H1 (cell line): ENCODE data around the gene FBXL14. TPM values are rescaled to one million over a fixed set of nuclear protein-coding genes. Genes with fewer than 3 reads are reported as not detected.

Source experiments
- CTCF ChIA-PET: fragments of 300-600 bp; sonication (Branson Sonifier 250); formaldehyde crosslinking; loops from one replicate; lab custom pipeline; 2021; ENCODE audit not compliant: partially characterized antibody; lab: Charles Lee
- POLR2A ChIA-PET: fragments of 300-600 bp; sonication (Branson Sonifier 250); formaldehyde crosslinking; loops from one replicate; lab custom pipeline; 2021; ENCODE audit warnings: inconsistent platforms; ENCODE audit not compliant: partially characterized antibody; lab: Charles Lee
- DNase-seq, 2 experiments: peaks; one replicate each; pipeline versions ENCODE4 v3.0.0 to v3.0.0-alpha.2; 2010 to 2022; ENCODE audit warnings: low spot score in 2 of 2, low read depth in 1 of 2, mixed read lengths in 1 of 2
- FAIRE-seq: peaks from 2 replicates; lab custom pipeline; 2011; peaks lifted over from hg19 to GRCh38; lab: Jason Lieb, UNC
- H2AFZ ChIP-seq: 2 replicates; pipeline ENCODE4 v1.8.1; 2012; ENCODE audit warnings: low read length, inconsistent platforms
- H2AK5ac ChIP-seq: 2 replicates; pipeline ENCODE4 v1.6.1; 2013; ENCODE audit warnings: low read depth, low read length
- H2BK120ac ChIP-seq: replicated peaks from 2 replicates; pipeline ENCODE3; 2013; ENCODE audit warnings: low read depth, low read length, inconsistent platforms
- H2BK12ac ChIP-seq: 2 replicates; pipeline ENCODE4 v1.6.1; 2013; ENCODE audit warnings: low read depth, low read length
- H2BK15ac ChIP-seq: 2 replicates; pipeline ENCODE4 v1.6.1; 2013; ENCODE audit warnings: low read length
- H2BK20ac ChIP-seq: 2 replicates; pipeline ENCODE4 v1.6.1; 2013; ENCODE audit warnings: low read length
- H2BK5ac ChIP-seq: 2 replicates; pipeline ENCODE4 v1.6.1; 2013; ENCODE audit warnings: low read depth, low read length
- H3K14ac ChIP-seq: 2 replicates; pipeline ENCODE4 v1.6.1; 2013; ENCODE audit warnings: inconsistent platforms; ENCODE audit not compliant: insufficient read length
- H3K18ac ChIP-seq: 2 replicates; pipeline ENCODE4 v1.6.1; 2013; ENCODE audit warnings: low read length; ENCODE audit errors: extremely low read depth
- H3K23ac ChIP-seq: 2 replicates; pipeline ENCODE4 v1.6.1; 2013; ENCODE audit warnings: inconsistent platforms; ENCODE audit not compliant: insufficient read length
- H3K23me2 ChIP-seq: 2 replicates; pipeline ENCODE4 v1.6.1; 2013; ENCODE audit warnings: low read depth, low read length
- H3K27ac ChIP-seq: 2 replicates; pipeline ENCODE4 v1.6.1; 2011; ENCODE audit warnings: low read depth, low read length, inconsistent platforms
- H3K27me3 ChIP-seq, 4 experiments: replicated peaks in 1 of 4; 1 replicate in 1 of 4; 2 replicates in 3 of 4; pipeline versions ENCODE4 v1.6.1 to v1.8.1; 2011 to 2013; ENCODE audit warnings: low read length in 3 of 4, mild to moderate bottlenecking in 3 of 4, inconsistent platforms in 2 of 4, mixed read lengths in 2 of 4, moderate library complexity in 1 of 4; ENCODE audit not compliant: control insufficient read depth in 3 of 4, insufficient read depth in 3 of 4; ENCODE audit errors: extremely low read depth in 1 of 4
- H3K36me3 ChIP-seq, 4 experiments: 2 replicates each; pipeline versions ENCODE4 v1.6.1 to v1.8.1; 2011 to 2013; ENCODE audit warnings: mild to moderate bottlenecking in 4 of 4, low read length in 3 of 4, moderate library complexity in 2 of 4, control low read depth in 1 of 4, inconsistent platforms in 1 of 4; ENCODE audit not compliant: insufficient read depth in 4 of 4, control insufficient read depth in 2 of 4
- H3K4ac ChIP-seq: replicated peaks from 2 replicates; pipeline ENCODE3; 2013; ENCODE audit warnings: low read length, low read depth, mixed read lengths, inconsistent platforms; ENCODE audit not compliant: insufficient read length
- H3K4me1 ChIP-seq, 4 experiments: replicated peaks in 1 of 4; 1 replicate in 1 of 4; 2 replicates in 3 of 4; pipeline versions ENCODE4 v1.6.1 to v1.8.1; 2011 to 2013; ENCODE audit warnings: low read length in 3 of 4, inconsistent platforms in 2 of 4, mixed read lengths in 1 of 4; ENCODE audit not compliant: insufficient read depth in 4 of 4, control insufficient read depth in 3 of 4
- H3K4me2 ChIP-seq, 2 experiments: 2 replicates each; pipeline versions ENCODE4 v1.6.1 to v1.8.1; 2011 to 2013; ENCODE audit warnings: low read depth in 2 of 2, low read length in 2 of 2, control low read depth in 1 of 2, inconsistent platforms in 1 of 2, mild to moderate bottlenecking in 1 of 2; ENCODE audit not compliant: insufficient read depth in 1 of 2
- H3K4me3 ChIP-seq, 4 experiments: fragments of 200-600, 300-600 bp in 1 of 4; sonication (generic), shearing (Covaris generic), sonication (Bioruptor Twin) in 1 of 4; 2 replicates each; pipeline versions ENCODE4 v1.5.1 to v1.8.1; 2011 to 2016; ENCODE audit warnings: low read length in 4 of 4, low read depth in 3 of 4, control low read depth in 2 of 4, inconsistent platforms in 2 of 4, mild to moderate bottlenecking in 2 of 4, mixed read lengths in 1 of 4, moderate library complexity in 1 of 4; ENCODE audit not compliant: insufficient read depth in 2 of 4; ENCODE audit errors: extremely low read depth in 1 of 4
- H3K56ac ChIP-seq: replicated peaks from 2 replicates; pipeline ENCODE3; 2013; ENCODE audit warnings: low read depth, mild to moderate bottlenecking, mixed read lengths, low read length, inconsistent platforms; ENCODE audit not compliant: insufficient read length
- H3K79me1 ChIP-seq: 2 replicates; pipeline ENCODE4 v1.6.1; 2013; ENCODE audit warnings: low read depth, low read length, control low read depth
- H3K79me2 ChIP-seq, 2 experiments: 2 replicates each; pipeline versions ENCODE4 v1.6.1 to v1.8.1; 2012 to 2013; ENCODE audit warnings: low read length in 2 of 2, mild to moderate bottlenecking in 2 of 2, inconsistent platforms in 1 of 2; ENCODE audit not compliant: insufficient read depth in 2 of 2, control insufficient read depth in 1 of 2
- H3K9ac ChIP-seq, 4 experiments: replicated peaks in 1 of 4; 1 replicate in 1 of 4; 2 replicates in 3 of 4; pipeline versions ENCODE4 v1.6.1 to v1.8.1; 2011 to 2013; ENCODE audit warnings: low read depth in 3 of 4, low read length in 3 of 4, control low read depth in 2 of 4, mild to moderate bottlenecking in 2 of 4, moderate library complexity in 2 of 4, inconsistent platforms in 1 of 4; ENCODE audit errors: extremely low read depth in 1 of 4
- H3K9me3 ChIP-seq, 2 experiments: 2 replicates each; pipeline versions ENCODE4 v1.6.1 to v1.8.1; 2012 to 2013; ENCODE audit warnings: mild to moderate bottlenecking in 2 of 2, moderate library complexity in 2 of 2, control low read depth in 1 of 2, inconsistent platforms in 1 of 2, low read depth in 1 of 2, low read length in 1 of 2, mixed read lengths in 1 of 2; ENCODE audit not compliant: insufficient read depth in 2 of 2
- H4K20me1 ChIP-seq, 2 experiments: replicated peaks in 1 of 2; 2 replicates each; pipeline versions ENCODE3 to v1.8.1; 2011 to 2013; ENCODE audit warnings: inconsistent platforms in 2 of 2, low read length in 2 of 2, mild to moderate bottlenecking in 1 of 2; ENCODE audit not compliant: insufficient read depth in 2 of 2, control insufficient read depth in 1 of 2
- H4K5ac ChIP-seq: 2 replicates; pipeline ENCODE4 v1.6.1; 2013; ENCODE audit warnings: low read length, low read depth, mixed read lengths, inconsistent platforms; ENCODE audit not compliant: insufficient read length
- H4K8ac ChIP-seq: 2 replicates; pipeline ENCODE4 v1.8.0; 2013; ENCODE audit warnings: mild to moderate bottlenecking, moderate library complexity, low read length, inconsistent platforms; ENCODE audit not compliant: insufficient read depth; ENCODE audit errors: extremely low read depth
- H4K91ac ChIP-seq: replicated peaks from 2 replicates; pipeline ENCODE3; 2013; ENCODE audit warnings: low read length, mixed read lengths, inconsistent platforms; ENCODE audit not compliant: insufficient read length
- SP2 ChIP-seq: IDR thresholded peaks from 2 replicates; pipeline ENCODE4 v1.6.1; 2012; ENCODE audit warnings: mild to moderate bottlenecking, low read length, inconsistent platforms
- WGBS, 2 experiments: shearing (Covaris generic) in 1 of 2; methylation state at CpG; one replicate each; pipeline versions ENCODE4 v1.1.6 to v1.1.7; 2013 to 2015; ENCODE audit warnings: low lambda C conversion rate in 2 of 2, mixed read lengths in 2 of 2, inconsistent platforms in 1 of 2, low coverage in 1 of 2, missing lambda C conversion rate in 1 of 2; ENCODE audit not compliant: insufficient replicate concordance in 2 of 2, insufficient coverage in 1 of 2, insufficient read length in 1 of 2; ENCODE audit errors: extremely low coverage in 1 of 2, missing lambda C conversion rate in 1 of 2; 5-methylcytosine and 5-hydroxymethylcytosine counted together
- polyA plus RNA-seq, 7 experiments: library from polyadenylated mRNA; depleted of rRNA in 3 of 7; stranded (reverse) in 5 of 7; unstranded in 2 of 7; fragments of >200 nt in 5 of 7; fragments of 200-250 nt in 2 of 7; gene quantifications; 1 replicate in 5 of 7; 2 replicates in 1 of 7; 4 replicates in 1 of 7; pipeline versions ENCODE4 v1.2.1 to v1.2.3, GENCODE V29; 2011 to 2013; ENCODE audit warnings: missing spikeins in 2 of 7, mixed read lengths in 2 of 7
- total RNA-seq: library from RNA; stranded (reverse); fragmentation: NEBNext Ultra II Directional; extraction: Animal tissue kit (Norgen Biotek cat#: 25700); gene quantifications from 2 replicates; pipeline ENCODE4 v1.2.1, GENCODE V29; 2021

FBXL14 gene
- total and polyA plus RNA-seq, 2 of the 8 experiments (the other 6 are each of a cell fraction or from before 2014, with no cell fraction given), result 5.5 to 9.6 TPM

- H3K23ac ChIP-seq, result no peak overlapping the region
- no peak for TF ChIP-seq SP2
Measured at GRCh38 chr12:1620092-1620491, 25.7 kb upstream of the FBXL14 start.

More at GRCh38 chr12:1620092-1620491, 25.7 kb upstream of the FBXL14 start:
- POLR2A ChIA-PET, result no interaction called here
- Histone ChIP-seq H3K4me1 (peaks cover 0 to 3% (median 1%) of the 10 kb centered on the region in 4 experiments; a peak in 4 of 7 replicates), H3K9me3 (no peaks in the 10 kb centered on the region), H3K4me3 (no peak overlapping the region), H3K56ac (no peak overlapping the region), H4K91ac (no peak overlapping the region), H4K8ac (no peak overlapping the region), H3K9ac (no peak overlapping the region), H4K5ac (no peak overlapping the region), H2BK12ac (no peak overlapping the region), H3K4me2 (no peak overlapping the region), H3K36me3 (no peaks in the 10 kb centered on the region), H2AK5ac (no peak overlapping the region), H3K14ac (no peak overlapping the region), H3K27me3 (peaks cover 0 to 9% (median 2%) of the 10 kb centered on the region in 4 experiments; a peak in 3 of 7 replicates), H3K79me1 (no peaks in the 10 kb centered on the region), H3K79me2 (no peaks in the 10 kb centered on the region), H3K23me2 (no peaks in the 10 kb centered on the region), H2BK120ac (no peak overlapping the region), H4K20me1 (no peaks in the 10 kb centered on the region), H2BK20ac (no peak overlapping the region), H3K18ac (no peak overlapping the region), H2AFZ (no peak overlapping the region), H2BK5ac (no peak overlapping the region), H2BK15ac (no peak overlapping the region), H3K27ac (no peak overlapping the region), H3K4ac (no peak overlapping the region)
- CTCF ChIA-PET, result no interaction called here
- DNase-seq, result no peak
- no peak for FAIRE-seq
- WGBS, 2 experiments, result 77% methylated on average over 1 of the region's 1 CpG; no CpG with 5 or more reads in 1 of the 2 experiments
